ENCODE data around the gene DNAL1. TPM values are rescaled to one million over a fixed set of nuclear protein-coding genes. Genes with fewer than 3 reads are reported as not detected.
A peak's percentile ranks its signal among the peaks of the same experiment; 100 is the strongest.

The DNAL1 gene
- total and polyA plus RNA-seq, 7 experiments from 2014 or later: 3.6 to 8.4 (median 5.3) TPM

DNA sequence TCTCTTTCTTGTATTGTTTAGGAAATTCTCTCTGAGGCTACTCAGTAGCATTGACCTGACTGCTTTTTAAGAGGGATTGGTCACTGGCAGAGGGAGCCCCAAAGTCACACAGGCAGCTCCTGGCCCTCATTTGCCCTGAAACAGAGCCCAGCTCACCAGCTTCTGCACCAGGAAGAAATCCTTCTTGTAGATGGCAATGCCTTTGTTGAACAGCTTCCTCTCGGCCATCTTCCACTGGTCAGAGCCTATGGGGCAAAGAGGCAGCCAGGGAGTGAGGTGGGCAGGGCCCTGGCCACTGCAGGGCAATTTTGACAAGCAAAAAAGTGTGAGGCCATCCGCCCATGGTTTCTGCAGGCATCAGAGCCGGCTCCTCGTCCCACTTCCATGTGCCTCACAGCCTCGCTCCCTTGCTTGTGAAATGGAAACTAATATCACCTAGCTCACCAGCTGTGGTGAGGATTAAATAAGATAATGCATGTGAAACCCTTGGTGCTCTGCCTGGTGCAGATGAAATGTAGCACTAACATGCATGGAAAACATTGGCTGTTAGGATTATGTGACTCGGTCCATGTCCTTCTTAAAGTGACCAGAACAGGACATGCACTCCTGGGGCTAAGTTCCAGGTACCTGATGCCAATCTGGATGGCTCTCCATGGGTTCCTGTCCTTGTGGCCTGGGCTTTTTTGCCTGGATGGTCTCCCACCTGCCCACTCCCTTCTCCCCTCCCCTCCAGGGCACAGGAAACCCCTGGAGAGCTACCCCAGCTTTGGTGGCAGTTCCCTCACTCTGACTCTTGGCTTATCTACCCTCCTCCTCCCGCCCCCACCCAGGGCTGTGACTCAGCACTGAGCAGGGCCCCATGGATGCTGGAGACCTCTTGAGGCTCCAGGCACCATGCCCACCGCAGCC lies 80.6 kb downstream of the DNAL1 start:
- POLR2A ChIA-PET: no interaction called here
- Mint-ChIP-seq H3K27ac (peak overlapping the region; percentile 2 to 79 (median 65)), H3K4me1 (peaks cover 0 to 32% (median 11%) of the 10 kb centered on the region in 7 donors), H3K27me3 (no peaks in the 10 kb centered on the region), H3K4me3 (no peak overlapping the region), H3K36me3 (peaks cover 14 to 42% (median 20%) of the 10 kb centered on the region in 5 donors), H3K9me3 (peaks cover 0 to 1% (median 0%) of the 10 kb centered on the region in 11 donors)
- ATAC-seq (no peak), DNase-seq (no peak)
- Histone ChIP-seq H3K27me3 (ENCODE audit: control insufficient read depth in 2 of 2, insufficient read depth in 2 of 2, low read length in 2 of 2) (no peaks in the 10 kb centered on the region), H3K36me3 (ENCODE audit: control insufficient read depth in 2 of 3, insufficient read depth in 3 of 3, low read length in 3 of 3) (peaks cover 37 to 93% (median 52%) of the 10 kb centered on the region in 3 experiments), H3K27ac (ENCODE audit: low read depth, low read length) (peak overlapping the region; percentile 39), H3K4me1 (ENCODE audit: control insufficient read depth in 2 of 2, insufficient read depth in 2 of 2, low read length in 2 of 2) (peaks cover 5 to 12% of the 10 kb centered on the region in 2 donors), H3K4me3 (ENCODE audit: low read length) (no peak overlapping the region), H3K9me3 (ENCODE audit: control insufficient read depth in 2 of 3, low read length in 3 of 3) (no peaks in the 10 kb centered on the region)
- intact Hi-C loops (cut with micrococcal nuclease): no loop called here
- CTCF ChIA-PET: no interaction called here

GRCh38 chr14:73726025-73726961 lies 81.5 kb downstream of the DNAL1 start:
- H3K4me1 ChIP-seq (ENCODE audit: control insufficient read depth in 2 of 2, insufficient read depth in 2 of 2, low read length in 2 of 2): peaks cover 5 to 12% of the 10 kb centered on the region in 2 donors
- Mint-ChIP-seq H3K9me3 (peaks cover 0 to 1% (median 0%) of the 10 kb centered on the region in 11 donors), H3K36me3 (peaks cover 14 to 39% (median 20%) of the 10 kb centered on the region in 5 donors), H3K27ac (peak overlapping the region in 7 of 9 donors; percentile 21 to 79 (median 65)), H3K4me3 (no peak overlapping the region), H3K4me1 (peaks cover 0 to 34% (median 11%) of the 10 kb centered on the region in 7 donors), H3K27me3 (no peaks in the 10 kb centered on the region)
- ChIA-PET POLR2A (interaction anchor here (1.2 to 1.6 kb wide), 2 partner anchors 59 to 125 kb away, joined by 3 to 7 read pairs; partner anchors contain the start of gene PTGR2), CTCF (interaction anchor here (1.2 to 7.6 kb wide), 5 partner anchors 17 to 126 kb away, joined by 3 to 100 read pairs (median 31); a partner anchor contains a TSS)
- intact Hi-C loops (cut with micrococcal nuclease): no loop called here
- no peaks in the 10 kb centered on the region for H3K9me3 ChIP-seq (ENCODE audit: control insufficient read depth in 2 of 3, low read length in 3 of 3)
- no peak for DNase-seq
- no peaks in the 10 kb centered on the region for H3K27me3 ChIP-seq (ENCODE audit: control insufficient read depth in 2 of 2, insufficient read depth in 2 of 2, low read length in 2 of 2)
- ATAC-seq: no peak
- peaks cover 30 to 91% (median 57%) of the 10 kb centered on the region in 3 experiments for H3K36me3 ChIP-seq (ENCODE audit: control insufficient read depth in 2 of 3, insufficient read depth in 3 of 3, low read length in 3 of 3)
- peak overlapping the region; percentile 33 for H3K27ac ChIP-seq (ENCODE audit: low read depth, low read length)
- no peak overlapping the region for H3K4me3 ChIP-seq (ENCODE audit: low read length)

DNA sequence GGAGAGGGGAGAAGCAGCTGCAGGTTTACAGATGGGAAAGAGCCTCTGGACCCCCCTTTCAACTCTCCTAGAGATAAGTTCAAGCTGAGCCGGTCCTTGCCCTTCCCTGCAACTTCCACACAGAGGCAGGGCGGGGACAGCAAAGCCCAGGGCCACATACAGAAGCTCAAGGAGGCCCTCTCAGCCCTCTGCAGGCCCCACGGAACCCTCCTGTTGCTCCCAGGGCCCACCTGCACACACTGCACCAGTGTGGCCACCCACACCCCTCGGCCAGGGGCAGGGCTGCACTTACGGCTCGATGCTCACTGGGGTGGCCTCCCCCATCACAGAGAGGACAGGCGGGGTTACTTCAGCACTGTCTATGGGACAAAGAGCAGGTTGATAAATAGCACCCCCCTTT lies 82.4 kb downstream of the DNAL1 start:
- Histone ChIP-seq H3K27me3 (ENCODE audit: control insufficient read depth in 2 of 2, insufficient read depth in 2 of 2, low read length in 2 of 2) (no peaks in the 10 kb centered on the region), H3K36me3 (ENCODE audit: control insufficient read depth in 2 of 3, insufficient read depth in 3 of 3, low read length in 3 of 3) (peaks cover 22 to 86% (median 54%) of the 10 kb centered on the region in 3 experiments), H3K4me3 (ENCODE audit: low read length) (no peak overlapping the region), H3K9me3 (ENCODE audit: control insufficient read depth in 2 of 3, low read length in 3 of 3) (no peaks in the 10 kb centered on the region), H3K4me1 (ENCODE audit: control insufficient read depth in 2 of 2, insufficient read depth in 2 of 2, low read length in 2 of 2) (peaks cover 5 to 12% of the 10 kb centered on the region in 2 donors), H3K27ac (ENCODE audit: low read depth, low read length) (no peak overlapping the region)
- peaks cover 0 to 1% (median 0%) of the 10 kb centered on the region in 11 donors for H3K9me3 Mint-ChIP-seq
- intact Hi-C loops (cut with micrococcal nuclease): no loop called here
- no peak for DNase-seq
- ATAC-seq: no peak
- peaks cover 4 to 41% (median 14%) of the 10 kb centered on the region in 7 donors for H3K4me1 Mint-ChIP-seq
- no peak overlapping the region for H3K4me3 Mint-ChIP-seq
- H3K27me3 Mint-ChIP-seq: no peaks in the 10 kb centered on the region
- H3K27ac Mint-ChIP-seq: peak overlapping the region in 5 of 9 donors; percentile 30 to 76 (median 46)
- peaks cover 10 to 32% (median 15%) of the 10 kb centered on the region in 5 donors for H3K36me3 Mint-ChIP-seq
- ChIA-PET CTCF (interaction anchor here (0.6 to 7.6 kb wide), 8 partner anchors 9 to 125 kb away, joined by 3 to 100 read pairs (median 12); a partner anchor contains a TSS), POLR2A (interaction anchor here (0.5 to 1.6 kb wide), 3 partner anchors 22 to 124 kb away, joined by 3 to 7 read pairs (median 3); partner anchors contain the start of gene PTGR2)

- Mint-ChIP-seq H3K27ac (peak overlapping the region; percentile 60 to 90 (median 84)), H3K4me1 (peaks cover 5 to 42% (median 16%) of the 10 kb centered on the region in 7 donors), H3K36me3 (peaks cover 2 to 19% (median 7%) of the 10 kb centered on the region in 5 donors), H3K4me3 (peak overlapping the region in 1 of 10 donors; percentile 43), H3K27me3 (no peaks in the 10 kb centered on the region), H3K9me3 (peaks cover 0 to 1% (median 0%) of the 10 kb centered on the region in 11 donors)
- ChIA-PET POLR2A (interaction anchor here (0.7 to 4.7 kb wide), 12 partner anchors 12 to 238 kb away, joined by 3 to 31 read pairs (median 4); partner anchors contain the start of genes PTGR2 and RIOX1), CTCF (interaction anchor here (0.5 to 7.6 kb wide), 26 partner anchors 8 to 707 kb away, joined by 3 to 100 read pairs (median 4); partner anchors contain the start of gene PTGR2)
- H3K4me1 ChIP-seq (ENCODE audit: control insufficient read depth in 2 of 2, insufficient read depth in 2 of 2, low read length in 2 of 2): peaks cover 4 to 12% of the 10 kb centered on the region in 2 donors
- DNase-seq (peak; percentile 65 to 91 (median 81)), ATAC-seq (peak; percentile 96)
- H3K9me3 ChIP-seq (ENCODE audit: control insufficient read depth in 2 of 3, low read length in 3 of 3): no peaks in the 10 kb centered on the region
- intact Hi-C loops (cut with micrococcal nuclease): loop anchor here (1.0 to 2.0 kb wide), 10 partner anchors 12 to 309 kb away; partner anchors contain the start of genes COQ6 (in 1 of the 2) and FAM161B (in 1 of the 2)
- no peak overlapping the region for H3K4me3 ChIP-seq (ENCODE audit: low read length)
- no peaks in the 10 kb centered on the region for H3K27me3 ChIP-seq (ENCODE audit: control insufficient read depth in 2 of 2, insufficient read depth in 2 of 2, low read length in 2 of 2)
- no peak overlapping the region for H3K27ac ChIP-seq (ENCODE audit: low read depth, low read length)
- H3K36me3 ChIP-seq (ENCODE audit: control insufficient read depth in 2 of 3, insufficient read depth in 3 of 3, low read length in 3 of 3): peaks cover 13 to 76% (median 45%) of the 10 kb centered on the region in 3 experiments
Observed at GRCh38 chr14:73728717-73729330, 84.0 kb downstream of the DNAL1 start.

GRCh38 chr14:73729556-73730265 lies 84.9 kb downstream of the DNAL1 start:
- H3K27me3 Mint-ChIP-seq: no peaks in the 10 kb centered on the region
- no peak for DNase-seq
- peaks cover 5 to 47% (median 17%) of the 10 kb centered on the region in 7 donors for H3K4me1 Mint-ChIP-seq
- ChIA-PET POLR2A (interaction anchor here (0.6 to 4.7 kb wide), 7 partner anchors 11 to 239 kb away, joined by 3 to 31 read pairs (median 4); partner anchors contain the start of gene RIOX1), CTCF (interaction anchor here (0.6 to 7.6 kb wide), 21 partner anchors 9 to 122 kb away, joined by 3 to 100 read pairs (median 4); partner anchors contain the start of gene PTGR2)
- Histone ChIP-seq H3K9me3 (ENCODE audit: control insufficient read depth in 2 of 3, low read length in 3 of 3) (no peaks in the 10 kb centered on the region), H3K27me3 (ENCODE audit: control insufficient read depth in 2 of 2, insufficient read depth in 2 of 2, low read length in 2 of 2) (no peaks in the 10 kb centered on the region), H3K4me3 (ENCODE audit: low read length) (no peak overlapping the region), H3K27ac (ENCODE audit: low read depth, low read length) (no peak overlapping the region), H3K36me3 (ENCODE audit: control insufficient read depth in 2 of 3, insufficient read depth in 3 of 3, low read length in 3 of 3) (peaks cover 8 to 73% (median 36%) of the 10 kb centered on the region in 3 experiments), H3K4me1 (ENCODE audit: control insufficient read depth in 2 of 2, insufficient read depth in 2 of 2, low read length in 2 of 2) (peaks cover 0 to 12% of the 10 kb centered on the region in 2 donors)
- peaks cover 0 to 21% (median 7%) of the 10 kb centered on the region in 5 donors for H3K36me3 Mint-ChIP-seq
- no peak for ATAC-seq
- H3K27ac Mint-ChIP-seq: peak overlapping the region in 8 of 9 donors; percentile 32 to 87 (median 78)
- H3K9me3 Mint-ChIP-seq: peaks cover 0 to 1% (median 0%) of the 10 kb centered on the region in 11 donors
- H3K4me3 Mint-ChIP-seq: no peak overlapping the region
- intact Hi-C loops (cut with micrococcal nuclease): loop anchor here in 1 of 2 donors (2.0 kb wide), 1 partner anchor 221 kb away; the partner anchor contains the start of genes COQ6 and FAM161B

Measured in naive thymus-derived CD4-positive, alpha-beta T cell (primary cell).